ENCODE data around the gene PDK1. TPM values are rescaled to one million over a fixed set of nuclear protein-coding genes. Genes with fewer than 3 reads are reported as not detected.

PDK1 gene
- total RNA-seq, 1 experiment from 2014 or later: 74.7 TPM

DNA sequence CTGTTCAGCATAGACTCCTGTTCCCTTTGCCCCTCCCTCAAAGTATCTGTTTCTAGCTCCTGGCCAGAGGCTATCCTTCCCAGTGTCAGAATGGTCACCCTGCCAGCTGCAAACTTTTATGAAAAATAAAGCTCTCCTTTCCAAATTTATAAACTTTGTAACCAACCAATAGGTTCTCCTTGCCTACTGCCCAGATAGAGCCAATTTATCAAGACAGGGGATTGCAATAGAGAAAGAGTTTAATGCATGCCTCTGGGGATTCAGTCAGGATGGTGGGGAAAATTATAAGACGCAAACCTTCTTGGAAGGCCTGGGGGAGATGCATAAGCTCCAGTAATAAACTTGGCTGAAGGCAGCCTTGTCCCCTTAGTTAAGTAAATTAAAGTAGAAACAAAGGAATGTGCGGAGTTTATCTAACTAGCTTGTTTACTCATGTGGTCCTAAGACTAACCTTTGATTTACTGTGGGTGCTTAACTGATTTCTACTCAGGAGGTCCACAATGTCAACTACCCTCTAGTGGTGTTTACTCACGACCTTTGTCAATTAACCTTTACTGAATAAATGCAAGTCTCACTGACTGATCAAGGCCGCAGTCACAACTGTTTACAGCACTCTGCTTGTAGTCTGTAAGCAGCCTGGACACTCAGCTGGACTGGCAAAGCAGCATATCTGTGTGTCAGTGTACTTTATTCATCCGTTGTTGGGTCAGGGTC lies 42.9 kb upstream of the PDK1 start:
- Mint-ChIP-seq H3K36me3 (ENCODE audit: insufficient read depth in 1 of 3, low read depth in 3 of 3) (peaks cover 41 to 51% (median 41%) of the 10 kb centered on the region in 3 experiments), H3K4me1 (peaks cover 6 to 13% of the 10 kb centered on the region in 2 experiments), H3K27me3 (ENCODE audit: low read depth) (no peaks in the 10 kb centered on the region), H3K4me3 (no peak overlapping the region), H3K9me3 (peaks cover 35 to 37% of the 10 kb centered on the region in 2 experiments), H3K27ac (no peak overlapping the region)
- no peak overlapping the region for H2BK120ac ChIP-seq (ENCODE audit: low read depth, low read length, poor library complexity, severe bottlenecking)
- H2BK5ac ChIP-seq (ENCODE audit: insufficient read length, low read length): no peak overlapping the region
- H4K91ac ChIP-seq (ENCODE audit: insufficient read length, low read depth, low read length): no peak overlapping the region
- H3T11ph ChIP-seq (ENCODE audit: low read length): no peak overlapping the region
- no peaks in the 10 kb centered on the region for H4K20me1 ChIP-seq (ENCODE audit: control insufficient read depth, insufficient read depth, insufficient read length)
- H3K14ac ChIP-seq (ENCODE audit: insufficient read depth, low read length): no peak overlapping the region
- peaks cover 28% of the 10 kb centered on the region for H3K9me3 ChIP-seq (ENCODE audit: control insufficient read depth, low read depth, low read length)
- H3K27ac ChIP-seq (ENCODE audit: insufficient read length, low read depth, low read length): no peak overlapping the region
- H3K18ac ChIP-seq (ENCODE audit: insufficient read length, low read depth, low read length): no peak overlapping the region
- H3K9ac ChIP-seq (ENCODE audit: extremely low read depth, insufficient read length, low read length): no peak overlapping the region
- no peak overlapping the region for H3K4me2 ChIP-seq (ENCODE audit: insufficient read depth, insufficient read length, low read length)
- H3K4me1 ChIP-seq (ENCODE audit: insufficient read depth, low read length): no peaks in the 10 kb centered on the region
- no peaks in the 10 kb centered on the region for H3K79me2 ChIP-seq (ENCODE audit: insufficient read depth, low read length)
- H2BK15ac ChIP-seq (ENCODE audit: low read depth, low read length): no peak overlapping the region
- H4K5ac ChIP-seq (ENCODE audit: insufficient read length, low read depth, low read length): no peak overlapping the region
- no peak overlapping the region for H2AK5ac ChIP-seq (ENCODE audit: insufficient read length, low read length)
- H2BK12ac ChIP-seq (ENCODE audit: insufficient read length, low read depth, low read length): no peak overlapping the region
- no CpG with 5 or more reads among the region's 5 CpGs for WGBS (ENCODE audit: extremely low coverage, insufficient read length, low lambda C conversion rate)
- no peaks in the 10 kb centered on the region for H3K23me2 ChIP-seq (ENCODE audit: insufficient read length, low read depth, low read length, poor library complexity, severe bottlenecking)
- H3K23ac ChIP-seq (ENCODE audit: insufficient read length, low read depth, low read length): no peak overlapping the region
- DNase-seq: no peak
- H3K79me1 ChIP-seq (ENCODE audit: insufficient read depth, low read depth, low read length, poor library complexity, severe bottlenecking): no peaks in the 10 kb centered on the region
- no peak overlapping the region for H3K4ac ChIP-seq (ENCODE audit: low read depth, low read length)
- TF ChIP-seq, protein P1, sequence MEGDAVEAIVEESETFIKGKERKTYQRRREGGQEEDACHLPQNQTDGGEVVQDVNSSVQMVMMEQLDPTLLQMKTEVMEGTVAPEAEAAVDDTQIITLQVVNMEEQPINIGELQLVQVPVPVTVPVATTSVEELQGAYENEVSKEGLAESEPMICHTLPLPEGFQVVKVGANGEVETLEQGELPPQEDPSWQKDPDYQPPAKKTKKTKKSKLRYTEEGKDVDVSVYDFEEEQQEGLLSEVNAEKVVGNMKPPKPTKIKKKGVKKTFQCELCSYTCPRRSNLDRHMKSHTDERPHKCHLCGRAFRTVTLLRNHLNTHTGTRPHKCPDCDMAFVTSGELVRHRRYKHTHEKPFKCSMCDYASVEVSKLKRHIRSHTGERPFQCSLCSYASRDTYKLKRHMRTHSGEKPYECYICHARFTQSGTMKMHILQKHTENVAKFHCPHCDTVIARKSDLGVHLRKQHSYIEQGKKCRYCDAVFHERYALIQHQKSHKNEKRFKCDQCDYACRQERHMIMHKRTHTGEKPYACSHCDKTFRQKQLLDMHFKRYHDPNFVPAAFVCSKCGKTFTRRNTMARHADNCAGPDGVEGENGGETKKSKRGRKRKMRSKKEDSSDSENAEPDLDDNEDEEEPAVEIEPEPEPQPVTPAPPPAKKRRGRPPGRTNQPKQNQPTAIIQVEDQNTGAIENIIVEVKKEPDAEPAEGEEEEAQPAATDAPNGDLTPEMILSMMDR (conservative IDR thresholded peaks at IDR 0.05): no peak
- no peak overlapping the region for H2AFZ ChIP-seq (ENCODE audit: low read length)
- no peak overlapping the region for H3K56ac ChIP-seq (ENCODE audit: insufficient read length, low read depth, low read length)
- no peaks in the 10 kb centered on the region for H3K27me3 ChIP-seq (ENCODE audit: insufficient read depth, low read length)
- no peak overlapping the region for H2BK20ac ChIP-seq (ENCODE audit: low read depth, low read length, poor library complexity, severe bottlenecking)
- no peak overlapping the region for H4K8ac ChIP-seq (replicated peaks; ENCODE audit: insufficient read length, low read depth, low read length)
